HEK293 (cell line): ENCODE measurements around the gene PREX1.

ENCODE experiments used
- CTCF ChIA-PET: fragments of 350-600 bp; formaldehyde crosslinking; extraction: SDS; loops from one replicate; lab custom pipeline; 2021; ENCODE audit warnings: antibody characterized with exemption; lab: Yijun Ruan, JAX
- POLR2A ChIA-PET: fragments of 300-600 bp; formaldehyde crosslinking; extraction: SDS; loops from one replicate; lab custom pipeline; 2020; ENCODE audit warnings: antibody characterized with exemption, inconsistent platforms; lab: Yijun Ruan, JAX
- H3K27ac ChIP-seq: fragments of 200-500 bp; sonication (Bioruptor generic); 2 replicates; pipeline ENCODE4 v1.5.1; 2014; ENCODE audit warnings: low read depth, low read length, control low read depth, inconsistent platforms; ENCODE audit errors: extremely low read depth
- H3K36me3 ChIP-seq, 2 experiments: fragments of 200-500 bp in 1 of 2; sonication (Bioruptor generic) in 1 of 2; 1 replicate in 1 of 2; 2 replicates in 1 of 2; pipeline ENCODE4 v1.5.1; 2014 to 2017; ENCODE audit warnings: inconsistent platforms in 2 of 2, low read length in 2 of 2; ENCODE audit not compliant: control insufficient read depth in 2 of 2, insufficient read depth in 1 of 2
- H3K4me1 ChIP-seq: fragments of 200-500 bp; sonication (Bioruptor generic); 2 replicates; pipeline ENCODE4 v1.5.1; 2014; ENCODE audit warnings: mild to moderate bottlenecking, low read length, inconsistent platforms; ENCODE audit not compliant: control insufficient read depth, insufficient read depth
- H3K4me3 ChIP-seq: 2 replicates; pipeline ENCODE4 v1.5.1; 2011; ENCODE audit warnings: low read depth, mild to moderate bottlenecking, control low read depth, low read length, moderate library complexity
- H3K9me3 ChIP-seq: fragments of 200-500 bp; sonication (Bioruptor generic); 2 replicates; pipeline ENCODE4 v1.5.1; 2014; ENCODE audit warnings: low read depth, low read length, inconsistent platforms; ENCODE audit not compliant: control insufficient read depth, insufficient read depth
- BCL11A ChIP-seq: fragments of 450-650 bp; formaldehyde crosslinking; IDR thresholded peaks from 2 replicates; pipeline ENCODE4 v1.5.1; 2016; ENCODE audit warnings: low read depth, missing biosample characterization, missing genetic modification characterization
- BCL11B ChIP-seq: fragments of 450-650 bp; formaldehyde crosslinking; IDR thresholded peaks from 2 replicates; pipeline ENCODE4 v1.5.1; 2016; ENCODE audit warnings: low read depth, missing biosample characterization, missing genetic modification characterization
- HOXD13 ChIP-seq: sonication (generic); formaldehyde crosslinking; IDR thresholded peaks from 2 replicates; pipeline ENCODE4 v1.8.0; 2022; ENCODE audit warnings: missing genetic modification reagents, borderline replicate concordance
- KLF7 ChIP-seq: fragments of 450-650 bp; formaldehyde crosslinking; IDR thresholded peaks from 2 replicates; pipeline ENCODE4 v1.5.1; 2016; ENCODE audit warnings: missing biosample characterization, missing genetic modification characterization, borderline replicate concordance
- ZNF157 ChIP-seq: fragments of 450-650 bp; formaldehyde crosslinking; IDR thresholded peaks from 2 replicates; pipeline ENCODE4 v1.5.1; 2016; ENCODE audit warnings: missing biosample characterization, missing genetic modification characterization
- ZNF169 ChIP-seq: fragments of 450-650 bp; formaldehyde crosslinking; IDR thresholded peaks from 2 replicates; pipeline ENCODE4 v1.5.1; 2016; ENCODE audit warnings: missing biosample characterization, missing genetic modification characterization
- ZNF19 ChIP-seq: fragments of 450-650 bp; formaldehyde crosslinking; IDR thresholded peaks from 2 replicates; pipeline ENCODE4; 2016; ENCODE audit warnings: missing biosample characterization, missing genetic modification characterization, low read depth
- ZNF214 ChIP-seq: fragments of 450-650 bp; formaldehyde crosslinking; IDR thresholded peaks from 2 replicates; pipeline ENCODE4 v1.5.1; 2017; ENCODE audit warnings: missing biosample characterization, mild to moderate bottlenecking, missing genetic modification characterization, borderline replicate concordance
- ZNF223 ChIP-seq: fragments of 450-650 bp; formaldehyde crosslinking; IDR thresholded peaks from 2 replicates; pipeline ENCODE4 v1.5.1; 2016; ENCODE audit warnings: missing biosample characterization, missing genetic modification characterization
- ZNF280D ChIP-seq: fragments of 450-650 bp; formaldehyde crosslinking; IDR thresholded peaks from 2 replicates; pipeline ENCODE4 v1.5.1; 2016; ENCODE audit warnings: missing biosample characterization, missing genetic modification characterization
- ZNF324 ChIP-seq: fragments of 450-650 bp; formaldehyde crosslinking; IDR thresholded peaks from 2 replicates; pipeline ENCODE4 v1.5.1; 2016; ENCODE audit warnings: missing biosample characterization, missing genetic modification characterization
- ZNF341 ChIP-seq: fragments of 450-650 bp; formaldehyde crosslinking; IDR thresholded peaks from 2 replicates; pipeline ENCODE4; 2016; ENCODE audit warnings: low read depth, missing biosample characterization, missing genetic modification characterization
- ZNF394 ChIP-seq: fragments of 450-650 bp; formaldehyde crosslinking; IDR thresholded peaks from 2 replicates; pipeline ENCODE4 v1.5.1; 2016; ENCODE audit warnings: missing biosample characterization, missing genetic modification characterization, mild to moderate bottlenecking, moderate library complexity, borderline replicate concordance
- ZNF433 ChIP-seq: fragments of 450-650 bp; formaldehyde crosslinking; IDR thresholded peaks from 2 replicates; pipeline ENCODE4 v1.5.1; 2016; ENCODE audit warnings: missing biosample characterization, missing genetic modification characterization, low read depth
- ZNF548 ChIP-seq: fragments of 450-650 bp; formaldehyde crosslinking; IDR thresholded peaks from 2 replicates; pipeline ENCODE4 v1.5.1; 2016; ENCODE audit warnings: missing biosample characterization, missing genetic modification characterization
- ZNF626 ChIP-seq: fragments of 450-650 bp; sonication (Bioruptor Pico); formaldehyde crosslinking; IDR thresholded peaks from 2 replicates; pipeline ENCODE4 v1.5.1; 2018; ENCODE audit warnings: missing biosample characterization, missing genetic modification characterization, inconsistent platforms
- ZNF664 ChIP-seq: fragments of 450-650 bp; formaldehyde crosslinking; IDR thresholded peaks from 2 replicates; pipeline ENCODE4 v1.5.1; 2016; ENCODE audit warnings: missing biosample characterization, missing genetic modification characterization
- ZNF701 ChIP-seq: fragments of 450-650 bp; formaldehyde crosslinking; IDR thresholded peaks from 2 replicates; pipeline ENCODE4 v1.5.1; 2016; ENCODE audit warnings: missing biosample characterization, missing genetic modification characterization
- TF ChIP-seq, protein P1 (sequence below): fragments of 450-650 bp; formaldehyde crosslinking; IDR thresholded peaks from 2 replicates; pipeline ENCODE4 v1.5.1; 2017; ENCODE audit warnings: missing biosample characterization, missing genetic modification characterization

PREX1 gene

GRCh38 chr20:48740712-48741111, 87.1 kb downstream of the PREX1 start:
- ChIA-PET CTCF (interaction anchor here (0.7 kb wide), 1 partner anchor 1469 kb away, joined by 3 read pairs; no protein-coding TSS in a partner anchor), POLR2A (no interaction called here)
- Histone ChIP-seq H3K4me1 (no peaks in the 10 kb centered on the region), H3K27ac (no peak overlapping the region), H3K36me3 (peaks cover 0 to 2% of the 10 kb centered on the region in 2 experiments; a peak in 1 of 3 replicates), H3K4me3 (no peak overlapping the region), H3K9me3 (no peaks in the 10 kb centered on the region)
- no peak for TF ChIP-seq ZNF548
- no peak for TF ChIP-seq HOXD13 (CRISPR knock-in tag)
- no peak for TF ChIP-seq ZNF394 (tag by site-specific recombination)
- TF ChIP-seq ZNF19 (tag by site-specific recombination), result no peak
- no peak for TF ChIP-seq ZNF341 (tag by site-specific recombination)
- no peak for TF ChIP-seq ZNF701
- no peak for TF ChIP-seq BCL11A (tag by site-specific recombination)
- no peak for TF ChIP-seq ZNF169 (tag by site-specific recombination)
- no peak for TF ChIP-seq ZNF280D
- TF ChIP-seq ZNF214 (tag by site-specific recombination), result no peak
- no peak for TF ChIP-seq BCL11B (tag by site-specific recombination)
- TF ChIP-seq ZNF626 (tag by site-specific recombination), result no peak
- TF ChIP-seq ZNF433 (tag by site-specific recombination), result no peak
- TF ChIP-seq ZNF157, result no peak
- no peak for TF ChIP-seq KLF7 (tag by site-specific recombination)
- no peak for TF ChIP-seq ZNF664 (tag by site-specific recombination)
- TF ChIP-seq ZNF223 (tag by site-specific recombination), result no peak
- TF ChIP-seq ZNF324, result no peak

GRCh38 chr20:48740292-48740649, 87.5 kb downstream of the PREX1 start:
- TF ChIP-seq, protein P1, sequence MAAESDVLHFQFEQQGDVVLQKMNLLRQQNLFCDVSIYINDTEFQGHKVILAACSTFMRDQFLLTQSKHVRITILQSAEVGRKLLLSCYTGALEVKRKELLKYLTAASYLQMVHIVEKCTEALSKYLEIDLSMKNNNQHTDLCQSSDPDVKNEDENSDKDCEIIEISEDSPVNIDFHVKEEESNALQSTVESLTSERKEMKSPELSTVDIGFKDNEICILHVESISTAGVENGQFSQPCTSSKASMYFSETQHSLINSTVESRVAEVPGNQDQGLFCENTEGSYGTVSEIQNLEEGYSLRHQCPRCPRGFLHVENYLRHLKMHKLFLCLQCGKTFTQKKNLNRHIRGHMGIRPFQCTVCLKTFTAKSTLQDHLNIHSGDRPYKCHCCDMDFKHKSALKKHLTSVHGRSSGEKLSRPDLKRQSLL, result no peak
- H3K4me3 ChIP-seq, result no peak overlapping the region
- ChIA-PET POLR2A (no interaction called here), CTCF (interaction anchor here (0.7 kb wide), 1 partner anchor 1469 kb away, joined by 3 read pairs; no protein-coding TSS in a partner anchor)
- H3K9me3 ChIP-seq, result no peaks in the 10 kb centered on the region
- peaks cover 0 to 2% of the 10 kb centered on the region in 2 experiments; a peak in 1 of 3 replicates for H3K36me3 ChIP-seq
- no peak overlapping the region for H3K27ac ChIP-seq
- H3K4me1 ChIP-seq, result no peaks in the 10 kb centered on the region
